Suprapubic skin (tissue), 4 donors: ENCODE results near the gene RBM39.

Experiments used
- CTCF ChIP-seq, 2 donors: fragments of 200-600 bp in 1 of 2; fragments of 450-650 bp in 1 of 2; sonication (generic) in 1 of 2; IDR thresholded peaks; one replicate each; pipeline ENCODE4 v1.5.1; 2016 to 2019; ENCODE audit warnings: antibody characterized with exemption in 2 of 2, mild to moderate bottlenecking in 1 of 2, moderate library complexity in 1 of 2
- EP300 ChIP-seq: sonication (generic); formaldehyde crosslinking; IDR thresholded peaks from one replicate; pipeline ENCODE4 v1.6.1; 2017; ENCODE audit warnings: antibody characterized with exemption
- POLR2A ChIP-seq, 2 donors: fragments of 450-650 bp; IDR thresholded peaks; one replicate each; pipeline ENCODE4 v1.6.1; 2017; ENCODE audit warnings: antibody characterized with exemption in 2 of 2, mild to moderate bottlenecking in 2 of 2, moderate library complexity in 2 of 2
- POLR2AphosphoS5 ChIP-seq, 3 donors: sonication (generic); formaldehyde crosslinking; IDR thresholded peaks; one replicate each; pipeline ENCODE4 v1.6.1; 2017; ENCODE audit warnings: antibody characterized with exemption in 3 of 3

GRCh38 chr20:35708502-35708901 is 33.6 kb downstream of the RBM39 start:
- TF ChIP-seq CTCF (IDR thresholded peaks at IDR 0.05) (no peak), POLR2AphosphoS5 (IDR thresholded peaks at IDR 0.05) (no peak), POLR2A (IDR thresholded peaks at IDR 0.05) (no peak), EP300 (no peak)
